Neural cell (in vitro differentiated cells): Measurements from ENCODE around the gene NKAIN4. TPM values are rescaled to one million over a fixed set of nuclear protein-coding genes. Genes with fewer than 3 reads are reported as not detected.

Experiments
- H2AFZ ChIP-seq: fragments of 200-600, 300-800 bp; sonication (generic), shearing (Covaris generic); 2 replicates; pipeline ENCODE4 v1.6.0; 2014; ENCODE audit warnings: low read depth, mild to moderate bottlenecking, antibody characterized with exemption, low read length, moderate library complexity
- H3F3A ChIP-seq: fragments of 200-600 bp; shearing (Covaris generic); 2 replicates; pipeline ENCODE4 v1.6.1; 2016; ENCODE audit warnings: mild to moderate bottlenecking, moderate library complexity, mixed read lengths, antibody characterized with exemption, low read length; ENCODE audit not compliant: insufficient read depth, poor library complexity, severe bottlenecking
- H3K27ac ChIP-seq: fragments of 200-600, 300-800 bp; sonication (generic), shearing (Covaris generic); 2 replicates; pipeline ENCODE4 v1.5.1; 2014; ENCODE audit warnings: mild to moderate bottlenecking, low read length, moderate library complexity
- H3K27me3 ChIP-seq: fragments of 300-800, 200-600 bp; sonication (generic), shearing (Covaris generic); 2 replicates; pipeline ENCODE4 v1.6.0; 2014; ENCODE audit warnings: mild to moderate bottlenecking, low read depth, low read length, moderate library complexity; ENCODE audit not compliant: insufficient read depth
- H3K36me3 ChIP-seq: fragments of 300-800, 200-600 bp; sonication (generic), shearing (Covaris generic); 2 replicates; pipeline ENCODE4 v1.5.1; 2014; ENCODE audit warnings: mild to moderate bottlenecking, antibody characterized with exemption, low read length, moderate library complexity; ENCODE audit not compliant: insufficient read depth
- H3K4me2 ChIP-seq: fragments of 300-800, 200-600 bp; sonication (generic), shearing (Covaris generic); 2 replicates; pipeline ENCODE4 v1.6.0; 2014; ENCODE audit warnings: mild to moderate bottlenecking, low read length
- H3K4me3 ChIP-seq: fragments of 300-800, 200-600 bp; sonication (generic), shearing (Covaris generic); 2 replicates; pipeline ENCODE4 v1.5.1; 2014; ENCODE audit warnings: mild to moderate bottlenecking, low read length, moderate library complexity
- H3K79me2 ChIP-seq: fragments of 200-600 bp; shearing (Covaris generic); replicated peaks from 2 replicates; pipeline ENCODE4 v1.6.0; 2014; ENCODE audit warnings: mild to moderate bottlenecking, low read length, moderate library complexity; ENCODE audit not compliant: insufficient read depth
- H3K9ac ChIP-seq: fragments of 300-800, 200-600 bp; sonication (generic), shearing (Covaris generic); 2 replicates; pipeline ENCODE4 v1.6.1; 2016; ENCODE audit warnings: mild to moderate bottlenecking, low read length, mixed read lengths
- H3K9me2 ChIP-seq: fragments of 200-600 bp; shearing (Covaris generic); 2 replicates; pipeline ENCODE4 v1.6.1; 2016; ENCODE audit warnings: mild to moderate bottlenecking, low read length, mixed read lengths; ENCODE audit not compliant: insufficient read depth
- H3K9me3 ChIP-seq: fragments of 200-600, 300-800 bp; sonication (generic), shearing (Covaris generic); 2 replicates; pipeline ENCODE4 v1.6.1; 2016; ENCODE audit warnings: mild to moderate bottlenecking, mixed run types, low read length, moderate library complexity, mixed read lengths
- H4K20me1 ChIP-seq: fragments of 200-600 bp; shearing (Covaris generic); 2 replicates; pipeline ENCODE4 v1.6.1; 2016; ENCODE audit warnings: mild to moderate bottlenecking, mixed run types; ENCODE audit not compliant: insufficient read depth
- CTCF ChIP-seq: fragments of 450-650 bp; IDR thresholded peaks from 2 replicates; pipeline ENCODE4 v1.5.1; 2014; ENCODE audit warnings: antibody characterized with exemption, mild to moderate bottlenecking, moderate library complexity; ENCODE audit not compliant: poor library complexity, severe bottlenecking
- EP300 ChIP-seq: fragments of 450-650 bp; conservative IDR thresholded peaks from 2 replicates; pipeline ENCODE4 v1.6.1; 2014; ENCODE audit warnings: antibody characterized with exemption, mild to moderate bottlenecking, moderate library complexity; ENCODE audit not compliant: poor library complexity, severe bottlenecking
- EZH2 ChIP-seq: fragments of 200-600, 300-800 bp; shearing (Covaris generic), sonication (generic); IDR thresholded peaks from 2 replicates; pipeline ENCODE4 v1.6.1; 2014; ENCODE audit warnings: antibody characterized with exemption, low read length, borderline replicate concordance, mild to moderate bottlenecking; ENCODE audit not compliant: insufficient read depth, poor library complexity, severe bottlenecking
- MXI1 ChIP-seq: fragments of 450-650 bp; conservative IDR thresholded peaks from 2 replicates; pipeline ENCODE4 v1.6.1; 2014; ENCODE audit warnings: antibody characterized with exemption, mild to moderate bottlenecking; ENCODE audit not compliant: poor library complexity, severe bottlenecking
- POLR2AphosphoS5 ChIP-seq: IDR thresholded peaks from 2 replicates; pipeline ENCODE4 v1.6.1; 2012
- RAD21 ChIP-seq: fragments of 450-650 bp; conservative IDR thresholded peaks from 2 replicates; pipeline ENCODE4 v1.6.1; 2014; ENCODE audit warnings: antibody characterized with exemption, mild to moderate bottlenecking, moderate library complexity
- TAF1 ChIP-seq: IDR thresholded peaks from 2 replicates; pipeline ENCODE4 v1.6.1; 2012; ENCODE audit warnings: low read depth
- polyA plus RNA-seq: library from polyadenylated mRNA; depleted of rRNA; stranded (reverse); fragments of >200 nt; gene quantifications from 2 replicates; pipeline ENCODE4 v1.2.3, GENCODE V29; 2014

The NKAIN4 gene
- polyA plus RNA-seq, 1 donor from 2014 or later, result 11.2 TPM

GRCh38 chr20:63275825-63276224 lies 21.6 kb upstream of the NKAIN4 start:
- no peak for TF ChIP-seq POLR2AphosphoS5
- TF ChIP-seq TAF1, result no peak
- TF ChIP-seq EZH2, result no peak
- no peak for TF ChIP-seq CTCF
- no peak for TF ChIP-seq EP300
- Histone ChIP-seq H3K79me2 (peaks cover 30% of the 10 kb centered on the region), H3F3A (no peaks in the 10 kb centered on the region), H2AFZ (no peak overlapping the region), H3K27me3 (no peaks in the 10 kb centered on the region), H3K4me3 (no peak overlapping the region), H3K27ac (no peak overlapping the region), H3K4me2 (no peak overlapping the region), H4K20me1 (no peaks in the 10 kb centered on the region), H3K9ac (no peak overlapping the region), H3K36me3 (no peaks in the 10 kb centered on the region), H3K9me3 (no peaks in the 10 kb centered on the region), H3K9me2 (no peaks in the 10 kb centered on the region)

DNA sequence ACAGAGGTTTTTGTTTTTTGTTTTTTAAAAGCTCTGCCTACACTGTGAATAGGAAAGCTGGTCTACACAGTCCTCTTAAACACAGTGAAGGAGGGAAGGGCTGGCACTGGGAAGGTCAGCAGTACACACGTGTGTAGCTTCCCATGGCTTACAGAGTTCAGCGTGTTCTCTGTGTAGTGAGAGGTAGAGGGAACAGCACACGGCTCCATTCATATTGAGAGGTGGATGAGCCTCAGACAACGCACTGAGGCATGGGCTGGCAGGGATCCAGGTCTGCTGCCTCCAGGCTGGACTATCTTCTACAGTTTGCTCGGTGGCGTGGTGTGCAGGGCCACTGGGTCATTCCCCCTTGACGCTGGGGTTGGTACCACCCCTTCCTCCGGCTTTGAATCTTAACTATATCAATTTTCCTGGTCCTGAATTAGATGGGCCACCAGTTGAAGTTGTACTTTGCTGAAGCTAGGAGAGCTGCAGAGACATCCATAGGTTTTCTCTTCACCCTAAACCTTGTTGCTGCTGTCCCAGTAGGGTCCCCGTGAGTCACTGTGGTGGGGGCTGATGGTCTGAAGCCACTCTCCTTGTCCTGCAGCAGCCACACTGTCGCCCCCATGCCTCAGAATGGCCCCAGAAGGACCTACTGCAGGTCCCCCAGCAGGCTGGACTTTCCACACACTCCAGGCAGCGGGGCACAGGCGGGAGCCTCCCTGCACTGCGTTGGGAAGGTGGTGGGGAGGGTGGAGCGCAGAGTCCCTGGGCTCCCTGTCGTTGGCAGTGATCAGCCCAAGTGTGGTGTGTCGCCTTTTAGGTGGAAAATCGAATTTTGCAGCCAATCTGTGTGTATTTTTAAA lies 20.3 kb upstream of the NKAIN4 start:
- no peak overlapping the region for H3K4me2 ChIP-seq
- no peak for TF ChIP-seq MXI1
- no peak for TF ChIP-seq CTCF
- TF ChIP-seq TAF1, result no peak
- no peak for TF ChIP-seq EP300
- H3K4me3 ChIP-seq, result peak overlapping the region; percentile 35
- H3F3A ChIP-seq, result no peaks in the 10 kb centered on the region
- peaks cover 30% of the 10 kb centered on the region for H3K79me2 ChIP-seq
- no peak overlapping the region for H3K9ac ChIP-seq
- H3K36me3 ChIP-seq, result no peaks in the 10 kb centered on the region
- no peaks in the 10 kb centered on the region for H4K20me1 ChIP-seq
- no peaks in the 10 kb centered on the region for H3K27me3 ChIP-seq
- no peak overlapping the region for H3K27ac ChIP-seq
- H3K9me2 ChIP-seq, result no peaks in the 10 kb centered on the region
- H3K9me3 ChIP-seq, result no peaks in the 10 kb centered on the region
- no peak overlapping the region for H2AFZ ChIP-seq

DNA sequence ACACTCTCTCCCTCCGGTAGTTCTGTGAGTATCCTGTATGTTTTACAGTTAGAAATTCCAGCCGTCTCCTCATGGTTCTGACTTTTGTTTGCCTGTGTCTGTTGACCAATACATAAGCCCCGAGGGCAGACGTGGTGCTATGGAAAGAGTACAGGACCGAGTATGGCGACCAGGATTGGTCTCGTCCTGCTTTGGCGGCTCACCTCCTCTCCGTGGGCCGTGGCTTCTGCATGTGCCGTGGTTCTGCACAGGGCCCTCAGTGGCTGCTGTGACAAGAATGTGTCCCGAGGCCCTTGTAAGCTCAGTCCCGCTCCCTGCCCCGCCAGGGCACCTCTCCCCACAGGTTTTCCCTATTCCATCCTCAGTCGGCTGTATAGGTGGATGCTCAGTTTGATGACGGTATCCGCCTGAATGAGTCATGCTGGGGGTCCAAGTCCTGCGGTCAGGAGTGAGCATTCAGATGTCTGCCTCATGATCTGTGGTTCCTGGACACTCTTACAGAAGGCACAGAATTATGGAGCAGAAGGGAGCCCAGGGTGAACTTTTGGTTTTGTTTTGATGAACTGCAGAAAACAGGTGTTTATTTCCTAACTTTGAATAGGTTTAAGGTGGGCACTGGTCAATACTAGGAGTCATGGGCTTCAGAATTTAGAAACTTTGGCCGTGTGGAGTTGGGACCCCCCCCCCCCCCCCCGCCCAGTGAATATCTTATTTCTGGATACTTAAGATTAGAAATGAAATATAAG lies 19.5 kb upstream of the NKAIN4 start:
- Histone ChIP-seq H3K4me2 (peak overlapping the region; percentile 80), H2AFZ (no peak overlapping the region), H3K36me3 (no peaks in the 10 kb centered on the region), H3F3A (no peaks in the 10 kb centered on the region), H3K4me3 (peak overlapping the region; percentile 91), H3K9ac (peak overlapping the region; percentile 76), H4K20me1 (no peaks in the 10 kb centered on the region), H3K79me2 (peaks cover 30% of the 10 kb centered on the region), H3K9me2 (no peaks in the 10 kb centered on the region), H3K9me3 (no peaks in the 10 kb centered on the region), H3K27me3 (no peaks in the 10 kb centered on the region), H3K27ac (no peak overlapping the region)
- no peak for TF ChIP-seq RAD21
- no peak for TF ChIP-seq POLR2AphosphoS5
